Left colon (tissue), 2 donors: ENCODE results near the gene FLT3LG. TPM values are rescaled to one million over a fixed set of nuclear protein-coding genes. Genes with fewer than 3 reads are reported as not detected.

Source experiments
- ATAC-seq: fragments of 200-7000 bp; cut with Tn5 transposase; one replicate; pipeline ENCODE4 v1.9.1; 2020; ENCODE audit warnings: mild to moderate bottlenecking, moderate library complexity
- DNase-seq, 2 donors: peaks; one replicate each; pipeline ENCODE4 v3.0.0-alpha.2; 2020
- intact Hi-C, 2 donors: fragments of 100-400 bp; cut with DNase I in 1 of 2; cut with micrococcal nuclease in 1 of 2; formaldehyde crosslinking; loops; one replicate each; pipeline versions ENCODE4 v1.11.2 to v1.14.0; 2022; cut with DNase I, micrococcal nuclease
- total RNA-seq, 2 donors: library from RNA; stranded (reverse); fragmentation: NEBNext Ultra II Directional; extraction: Animal tissue kit (Norgen Biotek cat#: 25700); gene quantifications; one replicate each; pipeline ENCODE4 v1.2.1, GENCODE V29; 2021
- donor health status: DM: no; HTN: no; CAD: no.
- donor health status: DM: yes; HTN: yes; CAD: no.

Gene FLT3LG
- total RNA-seq, 2 donors from 2014 or later = 3.4 to 6.4 TPM

DNA sequence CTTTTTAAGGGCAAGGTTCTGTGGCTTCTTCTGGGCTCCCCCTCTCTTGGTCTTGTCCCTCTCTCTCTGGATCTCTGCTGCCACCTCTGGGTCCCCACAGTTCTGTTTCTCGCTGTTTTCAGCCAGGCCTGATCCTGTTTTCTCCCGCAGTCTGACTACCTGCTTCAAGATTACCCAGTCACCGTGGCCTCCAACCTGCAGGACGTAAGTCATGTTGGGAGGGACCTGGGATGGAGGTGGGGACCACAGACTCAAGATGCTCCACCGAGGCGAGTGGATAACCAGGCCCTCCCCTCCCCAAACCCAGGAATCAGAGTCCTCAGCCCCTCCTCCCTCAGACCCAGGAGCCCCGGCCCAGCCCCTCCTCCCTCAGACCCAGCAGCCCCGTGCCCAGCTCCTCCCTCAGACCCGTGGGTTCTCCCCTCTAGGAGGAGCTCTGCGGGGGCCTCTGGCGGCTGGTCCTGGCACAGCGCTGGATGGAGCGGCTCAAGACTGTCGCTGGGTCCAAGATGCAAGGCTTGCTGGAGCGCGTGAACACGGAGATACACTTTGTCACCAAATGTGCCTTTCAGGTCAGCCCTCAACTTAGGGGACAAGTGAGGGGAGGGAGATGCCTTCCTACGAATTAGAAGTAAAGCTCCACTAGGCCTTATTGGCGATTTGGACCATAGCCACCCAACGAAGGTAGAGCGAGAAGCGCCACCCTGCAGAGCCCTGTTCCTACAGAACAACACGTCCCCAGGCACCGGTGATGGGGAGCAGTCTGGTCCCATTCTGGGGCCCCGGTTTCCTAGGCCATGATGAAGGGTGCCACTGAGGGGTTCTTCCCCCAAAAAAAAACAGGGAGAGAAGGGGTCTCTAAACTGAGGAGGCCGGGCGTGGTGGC is 2.2 kb downstream of the FLT3LG start:
- DNase-seq = peak in 1 of 2 donors; percentile 44
- intact Hi-C loops = no loop called here
- no peak for ATAC-seq

DNA sequence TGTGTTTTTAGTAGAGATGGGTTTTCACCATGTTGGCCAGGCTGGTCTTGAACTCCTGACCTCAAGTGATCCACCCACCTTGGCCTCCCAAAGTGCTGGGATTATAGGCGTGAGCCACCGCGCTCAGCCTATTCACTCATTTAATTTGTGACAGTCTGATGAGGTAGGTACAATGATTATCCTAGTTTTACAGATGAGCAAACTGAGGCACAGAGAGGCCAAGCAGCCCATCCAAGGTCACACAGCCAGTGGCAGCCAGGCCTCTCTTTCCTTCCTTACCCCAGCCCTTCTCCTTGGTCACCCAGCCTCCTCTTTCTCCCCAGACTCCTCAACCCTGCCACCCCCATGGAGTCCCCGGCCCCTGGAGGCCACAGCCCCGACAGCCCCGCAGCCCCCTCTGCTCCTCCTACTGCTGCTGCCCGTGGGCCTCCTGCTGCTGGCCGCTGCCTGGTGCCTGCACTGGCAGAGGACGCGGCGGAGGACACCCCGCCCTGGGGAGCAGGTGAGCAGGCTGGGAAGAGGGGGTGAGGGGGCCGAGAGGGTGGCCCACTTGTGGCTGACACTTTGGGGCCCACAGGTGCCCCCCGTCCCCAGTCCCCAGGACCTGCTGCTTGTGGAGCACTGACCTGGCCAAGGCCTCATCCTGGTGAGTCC is 6.1 kb downstream of the FLT3LG start:
- intact Hi-C loops = no loop called here
- DNase-seq (no peak), ATAC-seq (no peak)

DNA sequence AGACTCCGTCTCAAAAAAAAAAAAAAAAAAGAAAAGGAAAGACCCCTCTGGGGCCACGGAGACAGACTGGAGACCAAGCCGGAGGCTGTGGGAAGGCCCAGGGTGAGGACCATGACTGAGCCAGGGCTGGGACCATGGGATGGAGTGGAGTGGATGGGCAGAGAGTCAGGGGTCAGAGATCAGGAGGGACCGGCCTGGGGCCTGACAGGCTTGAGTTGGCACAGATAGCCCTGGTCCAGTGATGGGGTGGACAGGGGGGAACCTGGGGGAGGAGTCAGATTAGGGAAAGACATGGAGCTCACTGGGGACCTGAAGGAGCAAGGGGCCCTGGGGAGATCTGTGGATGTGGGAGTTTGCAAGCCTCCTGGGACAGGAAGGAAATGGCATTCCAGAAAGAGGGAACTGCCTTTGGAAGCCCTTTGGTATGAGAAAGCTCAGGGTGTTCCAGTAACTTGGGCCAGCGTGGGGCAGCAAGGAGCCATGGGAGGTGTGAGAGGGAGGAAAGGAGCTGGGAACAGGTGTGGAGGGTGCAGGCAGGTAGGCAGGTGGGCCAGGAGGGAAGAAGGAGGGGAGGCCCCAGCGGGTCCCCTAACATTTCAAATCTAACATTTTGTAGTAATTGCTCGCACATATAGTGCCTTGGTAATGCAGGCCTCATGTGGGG is 7.1 kb downstream of the FLT3LG start:
- no peak for ATAC-seq
- intact Hi-C loops = no loop called here
- no peak for DNase-seq

DNA sequence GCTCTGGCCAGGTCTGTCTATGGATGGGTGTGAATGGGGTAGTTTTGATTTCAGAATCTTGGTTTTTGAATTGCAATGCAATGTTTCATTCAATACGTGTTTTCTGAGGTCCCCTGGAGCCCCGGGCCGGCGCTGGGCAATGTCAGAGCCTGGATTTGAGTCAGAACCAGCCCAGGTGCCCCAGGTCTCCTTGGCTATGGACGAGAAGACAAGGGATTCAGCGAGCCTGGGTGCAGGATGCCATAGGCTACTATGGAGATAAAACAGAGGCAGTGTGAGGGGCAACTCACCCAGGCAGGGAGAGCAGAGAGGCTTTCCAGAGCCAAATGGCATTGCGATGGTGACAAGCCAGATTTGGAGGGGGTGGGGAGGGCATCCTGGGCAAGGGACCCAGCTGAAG is 12.2 kb downstream of the FLT3LG start:
- ATAC-seq = no peak
- intact Hi-C loops = no loop called here
- no peak for DNase-seq

DNA sequence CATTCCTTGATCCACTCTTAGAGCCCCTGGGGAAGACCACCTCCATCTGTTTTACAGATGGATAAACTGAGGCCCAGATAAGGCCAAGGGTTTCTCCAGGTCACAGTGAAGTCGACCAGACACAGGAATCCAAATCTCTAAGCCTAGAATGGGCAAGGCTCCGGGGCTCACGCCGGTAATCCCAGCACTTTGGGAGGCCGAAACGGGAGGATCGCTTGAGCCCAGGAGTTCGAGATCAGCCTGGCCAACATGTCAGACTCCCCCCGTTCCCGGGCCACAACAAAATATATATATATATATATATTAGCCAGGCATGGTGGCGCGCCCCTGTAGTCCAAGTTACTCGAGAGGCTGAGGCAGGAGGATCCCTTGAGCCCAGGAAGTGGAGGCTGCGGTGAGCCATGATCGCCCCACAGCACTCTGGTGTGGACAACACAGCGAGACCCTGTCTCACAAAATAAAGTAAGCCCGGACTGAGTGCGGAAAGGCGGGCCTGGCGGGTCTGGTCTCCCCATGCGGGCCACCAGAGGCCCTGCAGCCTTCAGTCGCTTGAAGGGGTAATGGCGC is 12.8 kb downstream of the FLT3LG start:
- DNase-seq = no peak
- no peak for ATAC-seq
- intact Hi-C loops = no loop called here

DNA sequence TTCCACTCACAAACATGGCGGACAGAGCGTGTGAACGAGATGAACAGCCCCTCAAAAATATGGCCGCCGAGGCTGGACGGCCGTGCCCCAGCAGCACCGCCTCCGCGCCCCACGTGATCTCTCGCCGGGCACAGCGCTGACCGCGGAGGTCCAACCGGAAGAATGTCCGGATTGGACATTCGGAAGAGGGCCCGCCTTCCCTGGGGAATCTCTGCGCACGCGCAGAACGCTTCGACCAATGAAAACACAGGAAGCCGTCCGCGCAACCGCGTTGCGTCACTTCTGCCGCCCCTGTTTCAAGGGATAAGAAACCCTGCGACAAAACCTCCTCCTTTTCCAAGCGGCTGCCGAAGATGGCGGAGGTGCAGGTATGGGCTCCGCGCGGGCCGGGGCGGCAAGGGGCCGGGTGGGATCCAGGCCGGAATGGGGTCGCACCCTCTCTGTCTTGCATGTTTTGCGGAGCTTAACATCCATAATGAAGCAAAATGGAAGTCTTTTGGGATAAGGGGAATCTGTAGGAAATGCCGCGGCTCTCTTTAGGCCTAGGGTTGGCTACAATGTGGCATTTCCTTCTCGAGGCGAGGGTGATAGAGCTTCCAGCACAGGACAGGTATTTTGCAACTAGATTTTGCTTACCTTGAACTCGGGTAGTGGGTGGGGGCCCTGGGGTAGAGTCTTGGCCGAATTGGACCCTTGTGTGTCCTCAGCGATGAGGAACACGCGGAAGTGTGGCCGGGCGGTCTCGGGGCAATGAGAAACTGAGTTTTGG is 13.4 kb downstream of the FLT3LG start, which contains the start of gene RPL13A:
Gene RPL13A (plus strand): TSS at position 332 of the 769 bp plus-strand sequence. CDS start 22 bp downstream, at position 354.
- intact Hi-C loops = no loop called here
- DNase-seq (peak; percentile 100), ATAC-seq (peak; percentile 89)

DNA sequence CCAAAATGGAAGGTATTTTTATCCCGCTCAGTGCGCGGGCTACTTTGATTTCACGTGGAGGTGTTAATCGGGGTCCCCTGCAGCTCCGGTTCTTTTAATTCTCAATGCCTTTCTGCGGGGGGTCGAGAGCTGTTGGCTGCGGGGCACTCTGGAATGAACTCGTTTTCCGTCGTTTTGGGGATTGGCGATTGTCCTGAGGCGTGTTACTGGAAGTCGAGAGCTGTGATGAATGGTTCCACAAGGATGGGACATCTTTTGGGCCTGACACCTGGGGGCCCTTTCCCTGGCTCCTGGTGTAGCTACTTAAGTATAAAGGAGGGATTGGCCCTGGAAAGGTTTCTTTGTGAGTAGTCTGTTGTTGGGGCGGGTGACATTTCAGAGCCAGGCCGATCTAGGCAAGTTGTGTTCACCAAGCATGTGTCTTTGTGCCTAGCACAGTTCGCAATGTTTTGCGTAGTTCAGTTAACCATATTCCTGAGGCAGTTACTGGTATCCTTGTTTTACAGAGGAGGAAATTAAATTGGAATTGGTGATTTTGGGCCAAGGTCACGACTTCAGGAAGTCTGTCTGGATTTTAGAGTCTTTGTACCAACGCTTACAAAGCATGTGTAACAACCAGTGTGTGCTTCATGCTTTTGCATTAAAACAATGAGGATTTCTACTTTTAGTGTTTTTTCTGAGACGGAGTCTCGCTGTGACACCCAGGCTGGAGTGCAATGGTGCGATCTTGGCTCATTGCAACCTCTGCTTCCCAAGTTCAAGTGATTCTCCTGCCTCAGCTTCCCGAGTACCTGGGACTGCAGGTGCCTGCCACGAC is 14.2 kb downstream of the FLT3LG start:
- DNase-seq = peak in 1 of 2 donors; percentile 22
- intact Hi-C loops = no loop called here
- ATAC-seq = peak; percentile 5

DNA sequence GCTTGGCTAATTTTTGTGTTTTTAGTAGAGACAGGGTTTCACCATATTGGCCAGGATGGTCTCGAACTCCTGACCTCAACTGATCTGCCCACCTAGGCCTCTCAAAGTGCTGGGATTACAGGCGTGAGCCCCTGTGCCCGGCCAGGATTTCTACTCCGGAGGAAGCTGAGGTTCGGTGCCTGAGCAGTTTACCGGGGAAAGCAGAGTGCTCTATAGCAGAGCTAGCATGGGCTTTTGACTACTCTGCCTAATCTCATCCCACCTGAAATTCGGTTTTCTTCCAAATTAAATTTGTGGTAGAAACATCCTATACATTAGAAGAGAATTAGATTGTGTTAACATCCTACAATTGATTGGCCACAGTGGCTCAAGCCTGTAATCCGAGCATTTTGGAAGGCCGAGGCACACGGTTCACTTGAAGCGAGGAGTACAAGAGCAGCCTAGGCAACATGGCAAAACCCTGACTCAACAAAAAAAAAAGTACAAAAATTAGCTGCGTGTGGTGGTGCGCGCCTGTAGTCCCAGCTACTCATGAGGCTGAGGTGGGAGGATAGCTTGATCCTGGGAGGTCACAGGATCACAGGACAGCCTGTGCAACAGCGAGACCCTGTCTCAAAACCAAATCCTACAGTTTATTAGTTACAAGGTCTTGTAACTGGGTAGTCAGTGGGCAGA is 15.0 kb downstream of the FLT3LG start:
- no peak for DNase-seq
- intact Hi-C loops = no loop called here

DNA sequence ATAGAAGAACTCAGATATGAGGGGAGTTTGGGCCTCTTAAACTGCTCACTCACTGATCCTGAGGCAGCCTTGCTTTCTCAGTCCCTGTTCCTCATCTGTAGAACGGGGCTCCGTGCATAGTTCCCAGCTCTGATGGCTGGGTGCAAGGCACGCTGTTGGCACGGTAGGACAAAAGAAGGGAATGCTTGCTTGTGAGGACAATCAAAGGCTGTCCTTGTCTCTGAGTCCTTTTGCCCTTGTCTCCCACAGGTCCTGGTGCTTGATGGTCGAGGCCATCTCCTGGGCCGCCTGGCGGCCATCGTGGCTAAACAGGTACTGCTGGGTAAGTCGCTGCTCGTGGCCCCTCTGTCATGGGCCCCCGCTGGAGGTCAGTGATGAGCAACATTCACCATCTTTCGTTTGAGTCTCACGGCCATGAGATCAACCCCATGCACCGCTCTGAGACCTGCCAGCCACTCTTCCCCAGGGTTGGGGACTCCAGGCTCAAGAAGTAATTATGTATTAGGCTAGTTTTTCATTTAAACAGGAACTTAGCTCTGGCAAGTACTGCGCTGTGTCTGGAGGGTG is 15.7 kb downstream of the FLT3LG start:
- intact Hi-C loops = no loop called here
- no peak for DNase-seq
- no peak for ATAC-seq

More for the DNA sequence above, 15.0 kb downstream of the FLT3LG start:
- ATAC-seq = no peak

DNA sequence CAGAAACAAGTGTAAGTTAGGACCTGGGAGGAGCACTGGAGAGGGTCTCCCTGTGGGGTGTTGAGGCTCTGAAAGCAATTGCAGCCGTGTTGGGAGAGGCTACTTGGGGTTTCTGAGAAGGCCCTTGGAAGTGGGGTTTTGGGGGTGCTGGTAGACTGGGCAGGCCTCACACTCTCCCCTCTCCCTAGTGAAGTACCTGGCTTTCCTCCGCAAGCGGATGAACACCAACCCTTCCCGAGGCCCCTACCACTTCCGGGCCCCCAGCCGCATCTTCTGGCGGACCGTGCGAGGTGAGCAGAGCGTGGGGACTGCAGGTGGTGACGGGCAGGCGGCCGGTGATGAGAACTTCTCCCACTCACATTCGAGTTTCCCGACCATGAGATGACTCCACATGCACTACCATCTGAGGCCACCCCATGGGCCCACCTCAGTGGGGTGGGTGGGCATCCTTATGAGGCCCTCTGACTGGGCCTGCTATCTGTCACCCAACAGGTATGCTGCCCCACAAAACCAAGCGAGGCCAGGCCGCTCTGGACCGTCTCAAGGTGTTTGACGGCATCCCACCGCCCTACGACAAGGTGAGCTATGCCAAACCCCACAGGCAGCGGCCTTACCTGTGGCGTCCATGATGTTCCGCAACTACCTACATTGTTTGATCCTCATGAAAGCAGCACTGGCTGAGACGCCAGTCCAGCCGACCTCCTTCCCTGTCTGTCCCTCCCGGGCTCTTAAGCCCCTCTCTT is 16.4 kb downstream of the FLT3LG start:
- intact Hi-C loops = no loop called here
- no peak for ATAC-seq
- DNase-seq = peak in 1 of 2 donors; percentile 29

DNA sequence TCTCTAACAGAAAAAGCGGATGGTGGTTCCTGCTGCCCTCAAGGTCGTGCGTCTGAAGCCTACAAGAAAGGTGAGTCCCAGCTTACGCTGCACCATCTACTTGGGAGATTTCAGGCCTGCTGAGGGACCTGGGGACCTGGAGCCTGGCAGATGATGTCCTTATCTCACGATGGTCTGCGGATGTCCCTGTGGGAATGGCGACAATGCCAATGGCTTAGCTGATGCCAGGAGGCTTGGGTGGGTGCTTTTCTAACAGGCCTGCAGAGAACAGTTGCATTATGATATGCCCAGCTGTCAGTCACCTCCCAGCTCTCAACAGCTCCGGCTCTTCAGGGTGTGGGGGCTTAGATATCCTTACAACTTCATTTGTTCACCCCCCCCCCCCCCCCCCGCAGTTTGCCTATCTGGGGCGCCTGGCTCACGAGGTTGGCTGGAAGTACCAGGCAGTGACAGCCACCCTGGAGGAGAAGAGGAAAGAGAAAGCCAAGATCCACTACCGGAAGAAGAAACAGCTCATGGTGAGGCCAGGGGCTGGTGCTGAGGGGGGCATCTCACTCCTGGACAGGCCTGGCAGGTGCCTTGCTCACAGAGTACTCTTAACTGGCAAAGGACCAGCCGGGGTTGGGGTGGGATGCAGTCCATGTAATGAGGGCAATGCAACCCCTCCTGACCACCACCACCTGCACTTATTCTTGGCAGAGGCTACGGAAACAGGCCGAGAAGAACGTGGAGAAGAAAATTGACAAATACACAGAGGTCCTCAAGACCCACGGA is 17.2 kb downstream of the FLT3LG start:
- ATAC-seq (no peak), DNase-seq (peak in 1 of 2 donors; percentile 28)
- intact Hi-C loops = no loop called here

DNA sequence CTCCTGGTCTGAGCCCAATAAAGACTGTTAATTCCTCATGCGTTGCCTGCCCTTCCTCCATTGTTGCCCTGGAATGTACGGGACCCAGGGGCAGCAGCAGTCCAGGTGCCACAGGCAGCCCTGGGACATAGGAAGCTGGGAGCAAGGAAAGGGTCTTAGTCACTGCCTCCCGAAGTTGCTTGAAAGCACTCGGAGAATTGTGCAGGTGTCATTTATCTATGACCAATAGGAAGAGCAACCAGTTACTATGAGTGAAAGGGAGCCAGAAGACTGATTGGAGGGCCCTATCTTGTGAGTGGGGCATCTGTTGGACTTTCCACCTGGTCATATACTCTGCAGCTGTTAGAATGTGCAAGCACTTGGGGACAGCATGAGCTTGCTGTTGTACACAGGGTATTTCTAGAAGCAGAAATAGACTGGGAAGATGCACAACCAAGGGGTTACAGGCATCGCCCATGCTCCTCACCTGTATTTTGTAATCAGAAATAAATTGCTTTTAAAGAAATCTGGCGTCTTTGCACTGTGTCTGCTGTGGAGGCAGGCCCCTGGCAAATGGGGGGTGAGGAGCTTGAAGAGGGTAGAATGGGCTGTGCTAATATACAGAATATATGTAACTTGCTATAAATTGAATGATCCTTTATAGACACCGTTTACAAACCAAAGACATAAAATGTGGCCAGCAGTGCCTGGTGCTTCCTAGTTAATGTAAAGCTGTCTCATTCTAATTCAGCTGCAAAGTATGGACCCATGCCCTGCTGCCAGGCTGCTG is 18.0 kb downstream of the FLT3LG start:
- intact Hi-C loops = no loop called here
- DNase-seq = no peak
- no peak for ATAC-seq

DNA sequence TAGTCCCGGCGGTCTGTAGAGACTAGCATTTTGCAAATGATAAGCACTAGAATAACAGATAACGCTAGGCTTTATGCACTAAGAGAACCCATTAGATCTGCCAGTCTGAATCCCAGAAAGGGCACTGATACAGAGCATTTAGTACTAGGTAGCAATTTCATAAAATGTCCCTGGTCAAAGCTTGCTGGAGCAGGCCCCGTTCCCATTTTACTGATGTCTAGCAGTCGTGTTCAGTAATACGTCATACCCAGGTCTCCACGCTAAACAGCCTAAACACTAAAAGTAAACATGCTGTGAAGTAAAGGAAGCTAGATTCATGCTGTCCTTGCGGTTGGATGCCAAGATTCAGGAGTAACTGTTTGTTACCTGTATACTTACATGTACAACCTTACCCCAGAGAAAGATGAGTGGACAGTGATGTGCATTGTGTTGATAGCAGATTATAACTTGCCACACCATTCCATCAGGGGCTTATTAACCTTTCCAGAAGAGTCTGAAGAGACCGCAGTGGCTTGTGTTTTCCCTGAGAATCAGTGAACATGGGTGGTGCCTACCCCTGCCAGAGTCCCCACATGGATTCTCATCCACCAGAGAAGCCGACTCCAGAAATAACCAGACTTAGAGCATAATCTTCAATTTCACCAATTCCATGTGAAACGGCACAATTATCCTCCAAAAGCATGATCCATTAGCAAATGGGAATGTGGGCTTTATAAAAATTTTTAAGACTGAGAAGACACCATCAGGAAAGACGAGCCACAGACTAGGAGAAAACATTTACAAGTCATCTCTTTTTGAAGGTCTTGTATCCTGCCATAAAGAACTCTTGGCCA is 18.8 kb downstream of the FLT3LG start:
- ATAC-seq (no peak), DNase-seq (no peak)
- intact Hi-C loops = no loop called here

DNA sequence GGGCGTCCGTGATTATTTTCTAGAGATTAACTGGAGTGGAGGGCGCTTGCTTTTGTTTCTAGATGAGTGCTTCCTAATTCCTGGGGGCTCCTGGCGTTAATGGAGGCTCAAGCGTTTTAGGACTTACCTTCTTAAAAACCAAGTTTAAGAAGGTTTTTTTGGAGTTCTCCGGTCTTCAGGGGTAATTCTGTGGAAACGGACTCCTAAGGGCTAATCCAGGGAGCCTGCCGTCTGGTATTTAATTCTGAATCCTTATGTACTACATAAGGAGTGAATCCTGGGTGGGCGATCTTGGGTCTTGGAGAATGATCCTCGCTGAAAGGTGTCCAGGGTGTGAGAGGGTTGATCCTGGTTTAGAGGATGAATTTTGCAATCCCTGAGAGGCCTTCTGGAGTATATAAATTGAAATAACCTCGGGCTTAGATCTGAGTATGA is 22.6 kb downstream of the FLT3LG start:
- ATAC-seq (no peak), DNase-seq (no peak)
- intact Hi-C loops = no loop called here
